ENCODE results near the gene RAPGEF4. TPM values are rescaled to one million over a fixed set of nuclear protein-coding genes. Genes with fewer than 3 reads are reported as not detected.

RAPGEF4 gene
- total RNA-seq, 4 donors from 2014 or later, result 2.8 to 73.4 (median 6.9) TPM

- H3K36me3 ChIP-seq, result no peaks in the 10 kb centered on the region
- no peak for DNase-seq
- no peaks in the 10 kb centered on the region for H3K9me3 ChIP-seq
- H3K4me1 ChIP-seq, result peaks cover 0 to 4% (median 0%) of the 10 kb centered on the region in 4 donors
- H3K27me3 ChIP-seq, result no peaks in the 10 kb centered on the region
- no peak overlapping the region for H3K4me3 ChIP-seq
- H3K27ac ChIP-seq, result no peak overlapping the region
- TF ChIP-seq POLR2A (IDR thresholded peaks at IDR 0.05), result no peak
- TF ChIP-seq, protein P1, sequence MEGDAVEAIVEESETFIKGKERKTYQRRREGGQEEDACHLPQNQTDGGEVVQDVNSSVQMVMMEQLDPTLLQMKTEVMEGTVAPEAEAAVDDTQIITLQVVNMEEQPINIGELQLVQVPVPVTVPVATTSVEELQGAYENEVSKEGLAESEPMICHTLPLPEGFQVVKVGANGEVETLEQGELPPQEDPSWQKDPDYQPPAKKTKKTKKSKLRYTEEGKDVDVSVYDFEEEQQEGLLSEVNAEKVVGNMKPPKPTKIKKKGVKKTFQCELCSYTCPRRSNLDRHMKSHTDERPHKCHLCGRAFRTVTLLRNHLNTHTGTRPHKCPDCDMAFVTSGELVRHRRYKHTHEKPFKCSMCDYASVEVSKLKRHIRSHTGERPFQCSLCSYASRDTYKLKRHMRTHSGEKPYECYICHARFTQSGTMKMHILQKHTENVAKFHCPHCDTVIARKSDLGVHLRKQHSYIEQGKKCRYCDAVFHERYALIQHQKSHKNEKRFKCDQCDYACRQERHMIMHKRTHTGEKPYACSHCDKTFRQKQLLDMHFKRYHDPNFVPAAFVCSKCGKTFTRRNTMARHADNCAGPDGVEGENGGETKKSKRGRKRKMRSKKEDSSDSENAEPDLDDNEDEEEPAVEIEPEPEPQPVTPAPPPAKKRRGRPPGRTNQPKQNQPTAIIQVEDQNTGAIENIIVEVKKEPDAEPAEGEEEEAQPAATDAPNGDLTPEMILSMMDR (IDR thresholded peaks at IDR 0.05), result no peak
These were observed 305.1 kb downstream of the RAPGEF4 start for GRCh38 chr2:173040729-173041128.

GRCh38 chr2:173043476-173043875, 307.8 kb downstream of the RAPGEF4 start:
- no peak overlapping the region for H3K27ac ChIP-seq
- no peaks in the 10 kb centered on the region for H3K27me3 ChIP-seq
- no peak overlapping the region for H3K4me3 ChIP-seq
- peaks cover 0 to 6% (median 0%) of the 10 kb centered on the region in 4 donors for H3K4me1 ChIP-seq
- TF ChIP-seq, protein P1 (IDR thresholded peaks at IDR 0.05), result no peak
- TF ChIP-seq POLR2A (IDR thresholded peaks at IDR 0.05), result no peak
- no peaks in the 10 kb centered on the region for H3K36me3 ChIP-seq
- H3K9me3 ChIP-seq, result no peaks in the 10 kb centered on the region
- no peak for DNase-seq

- H3K27me3 ChIP-seq, result no peaks in the 10 kb centered on the region
- H3K4me3 ChIP-seq, result no peak overlapping the region
- no peak for DNase-seq
- no peaks in the 10 kb centered on the region for H3K36me3 ChIP-seq
- H3K9me3 ChIP-seq, result no peaks in the 10 kb centered on the region
- peaks cover 0 to 8% (median 0%) of the 10 kb centered on the region in 4 donors for H3K4me1 ChIP-seq
- TF ChIP-seq, protein P1 (IDR thresholded peaks at IDR 0.05), result no peak
- no peak for TF ChIP-seq POLR2A (IDR thresholded peaks at IDR 0.05)
- H3K27ac ChIP-seq, result no peak overlapping the region
These were observed 308.4 kb downstream of the RAPGEF4 start for GRCh38 chr2:173043897-173044519.

DNA sequence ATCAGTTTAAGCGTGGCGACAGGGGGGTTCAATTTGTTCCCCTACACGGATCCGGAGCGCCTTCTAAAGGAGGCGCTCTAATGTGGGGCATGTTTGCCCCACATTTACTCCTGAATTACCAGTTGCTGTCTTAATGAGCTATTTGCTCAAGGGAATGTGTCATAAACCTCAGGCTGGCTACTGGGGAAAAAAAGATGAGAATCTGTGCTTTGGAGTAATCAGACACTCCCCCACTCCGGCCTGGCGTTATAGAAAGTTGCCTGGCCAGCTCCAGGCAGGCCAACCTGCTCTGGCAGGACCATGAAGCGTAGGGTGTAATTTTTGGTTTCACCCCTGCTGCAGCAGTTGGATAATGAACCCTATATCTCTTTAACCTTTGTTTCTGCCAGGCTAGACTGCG, 309.0 kb downstream of the RAPGEF4 start:
- no peaks in the 10 kb centered on the region for H3K27me3 ChIP-seq
- H3K4me1 ChIP-seq, result peaks cover 0 to 12% (median 0%) of the 10 kb centered on the region in 4 donors
- H3K4me3 ChIP-seq, result no peak overlapping the region
- H3K27ac ChIP-seq, result no peak overlapping the region
- no peak for DNase-seq
- no peaks in the 10 kb centered on the region for H3K9me3 ChIP-seq
- TF ChIP-seq POLR2A (IDR thresholded peaks at IDR 0.05), result no peak
- TF ChIP-seq, protein P1 (IDR thresholded peaks at IDR 0.05), result no peak
- no peaks in the 10 kb centered on the region for H3K36me3 ChIP-seq

DNA sequence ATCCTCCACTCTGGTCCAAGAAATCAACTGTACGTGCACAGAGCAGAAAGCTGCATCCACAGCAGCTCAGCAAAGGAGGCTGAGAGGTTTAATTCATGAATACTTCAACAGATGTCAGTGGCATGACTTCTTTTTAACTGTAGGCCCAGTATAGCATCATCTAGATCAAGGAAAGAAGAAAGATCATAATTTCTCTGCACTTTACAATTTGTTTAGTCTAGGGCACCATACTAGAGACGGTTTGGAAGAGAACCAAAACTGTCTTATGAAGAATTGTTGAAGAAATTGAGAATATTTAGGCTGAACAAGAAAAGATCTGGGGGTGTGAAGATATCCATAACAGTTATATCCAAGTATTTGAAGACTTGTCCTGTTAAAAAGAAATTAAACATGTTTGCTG, 309.5 kb downstream of the RAPGEF4 start:
- TF ChIP-seq, protein P1 (IDR thresholded peaks at IDR 0.05), result no peak
- no peak for TF ChIP-seq POLR2A (IDR thresholded peaks at IDR 0.05)
- Histone ChIP-seq H3K36me3 (no peaks in the 10 kb centered on the region), H3K4me3 (no peak overlapping the region), H3K27ac (no peak overlapping the region), H3K27me3 (no peaks in the 10 kb centered on the region), H3K4me1 (peaks cover 0 to 17% (median 0%) of the 10 kb centered on the region in 4 donors), H3K9me3 (no peaks in the 10 kb centered on the region)
- DNase-seq, result no peak

Measured in Peyer's patch (tissue), 4 donors.